ENCODE measurements around the gene MRPS18C.
"Not testable (repeated sequence)": the region's sequence is repeated elsewhere in the genome, so short reads cannot be mapped to it uniquely, and the experiment has no call there.

The MRPS18C gene

GRCh38 chr4:83498187-83498586 lies 42.3 kb downstream of the MRPS18C start:
- DNase-seq (ENCODE audit: low read depth), result no peak

- DNase-seq (ENCODE audit: low read depth), result not testable (repeated sequence)
Measured at GRCh38 chr4:83501671-83502070, 45.8 kb downstream of the MRPS18C start.

- DNase-seq (ENCODE audit: low read depth), result no peak
Measured at GRCh38 chr4:83503974-83504373, 48.1 kb downstream of the MRPS18C start.

GRCh38 chr4:83504503-83504902 lies 48.6 kb downstream of the MRPS18C start:
- DNase-seq (ENCODE audit: low read depth), result no peak

GRCh38 chr4:83504996-83505395 lies 49.1 kb downstream of the MRPS18C start:
- no peak for DNase-seq (ENCODE audit: low read depth)

- DNase-seq (ENCODE audit: low read depth), result peak; percentile 14
Measured at GRCh38 chr4:83509156-83509585, 53.3 kb downstream of the MRPS18C start.

GRCh38 chr4:83510442-83510841 lies 54.6 kb downstream of the MRPS18C start:
- DNase-seq (ENCODE audit: low read depth), result no peak
